HG03045 (cell line): ENCODE results near the gene SMIM35.
"Not testable (repeated sequence)": the region's sequence is repeated elsewhere in the genome, so short reads cannot be mapped to it uniquely, and the experiment has no call there.

Source experiments
- ATAC-seq: cut with Tn5 transposase; IDR thresholded peaks from one replicate; pipeline ENCODE4 v1.9.1; 2021; ENCODE audit warnings: mild to moderate bottlenecking, moderate library complexity; ENCODE audit not compliant: unreplicated experiment

Gene SMIM35

GRCh38 chr11:118082880-118083552, 3.7 kb downstream of the SMIM35 start:
- no peak for ATAC-seq

DNA sequence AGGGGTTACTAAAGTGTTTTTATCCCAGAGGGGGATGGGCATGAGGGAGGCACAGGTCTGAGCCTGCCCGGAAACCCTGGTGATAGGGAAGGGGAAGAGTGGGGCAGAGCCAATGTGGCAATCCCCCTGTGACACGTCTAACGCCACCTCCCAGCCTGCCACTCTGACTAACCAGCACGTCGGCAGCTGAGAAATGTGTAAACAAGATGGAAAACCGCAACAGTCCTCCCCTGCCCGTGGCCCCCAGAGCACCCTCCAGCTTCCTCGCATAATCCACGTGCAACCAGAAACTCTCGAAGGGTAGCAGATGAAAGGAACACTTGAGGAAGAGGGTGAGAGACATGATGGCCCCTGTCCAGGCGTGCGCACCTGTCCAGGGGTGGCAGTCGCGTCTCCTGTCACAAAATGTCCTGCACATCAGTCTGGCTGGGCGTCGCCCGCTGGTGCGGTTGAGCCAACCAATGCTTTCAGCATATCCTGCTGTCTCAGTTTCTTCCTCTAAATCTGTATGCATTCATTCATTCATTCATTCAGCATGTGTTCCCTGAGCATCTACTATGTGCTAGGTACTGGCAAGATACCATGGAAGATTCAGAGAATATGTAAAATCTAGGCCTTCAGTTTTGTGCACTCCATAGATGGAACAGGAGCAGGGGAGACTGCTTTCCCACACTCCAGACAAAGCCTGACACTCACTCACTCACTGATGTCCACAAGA, 5.4 kb downstream of the SMIM35 start:
- ATAC-seq = no peak

- ATAC-seq = no peak
Observed at GRCh38 chr11:118080296-118080695, 6.5 kb downstream of the SMIM35 start.

GRCh38 chr11:118079491-118079890, 7.3 kb downstream of the SMIM35 start:
- ATAC-seq = no peak

- ATAC-seq = no peak
Observed at GRCh38 chr11:118078911-118079411, 7.8 kb downstream of the SMIM35 start.

GRCh38 chr11:118076754-118077281, 9.9 kb downstream of the SMIM35 start, which contains the start of gene TMPRSS4:
Gene TMPRSS4, plus strand, starts transcription at chr11:118077078. Its CDS starts 225 bp downstream, at chr11:118077303.
- ATAC-seq = no peak

DNA sequence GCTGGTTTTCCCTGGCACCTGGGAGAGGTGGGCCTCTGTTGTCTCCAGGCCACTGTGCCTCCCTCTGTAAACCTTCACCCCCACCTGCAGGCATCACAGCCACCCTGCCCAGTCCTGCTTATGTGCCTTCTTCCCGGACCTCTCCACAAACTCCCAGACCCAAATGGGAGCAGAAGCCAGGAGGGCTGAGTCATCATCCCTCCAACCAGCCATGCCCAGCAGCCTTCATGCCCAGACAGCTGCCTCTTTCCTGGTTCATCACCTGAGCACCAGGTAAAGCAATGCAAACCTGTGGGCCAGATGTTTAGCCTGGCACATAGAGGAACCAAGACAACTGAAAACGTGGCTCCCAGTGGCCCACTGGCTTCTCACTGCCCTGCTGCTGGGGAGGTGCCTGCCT, 12.0 kb downstream of the SMIM35 start:
- ATAC-seq = no peak

GRCh38 chr11:118074091-118074685, 12.6 kb downstream of the SMIM35 start:
- no peak for ATAC-seq

DNA sequence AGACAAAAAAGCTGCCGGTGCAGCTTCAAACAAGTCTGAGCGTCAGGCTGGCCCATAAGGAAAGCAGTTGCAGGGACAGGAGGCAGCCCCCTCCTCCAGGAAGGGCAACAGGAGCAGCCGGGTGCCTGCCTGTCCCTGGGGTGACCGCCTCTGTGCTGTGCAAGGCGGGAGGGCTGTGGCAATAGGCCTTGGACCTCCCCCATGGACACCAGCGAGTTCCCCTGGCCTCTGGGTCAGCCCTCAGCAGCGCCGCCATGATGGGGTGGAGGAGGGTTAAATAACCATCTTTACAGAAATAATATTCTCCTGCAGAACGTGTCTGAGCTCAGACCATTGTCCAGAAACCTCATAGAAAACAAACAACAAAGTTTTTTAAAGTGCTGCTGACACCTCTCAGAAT, 13.2 kb downstream of the SMIM35 start:
- ATAC-seq = no peak

DNA sequence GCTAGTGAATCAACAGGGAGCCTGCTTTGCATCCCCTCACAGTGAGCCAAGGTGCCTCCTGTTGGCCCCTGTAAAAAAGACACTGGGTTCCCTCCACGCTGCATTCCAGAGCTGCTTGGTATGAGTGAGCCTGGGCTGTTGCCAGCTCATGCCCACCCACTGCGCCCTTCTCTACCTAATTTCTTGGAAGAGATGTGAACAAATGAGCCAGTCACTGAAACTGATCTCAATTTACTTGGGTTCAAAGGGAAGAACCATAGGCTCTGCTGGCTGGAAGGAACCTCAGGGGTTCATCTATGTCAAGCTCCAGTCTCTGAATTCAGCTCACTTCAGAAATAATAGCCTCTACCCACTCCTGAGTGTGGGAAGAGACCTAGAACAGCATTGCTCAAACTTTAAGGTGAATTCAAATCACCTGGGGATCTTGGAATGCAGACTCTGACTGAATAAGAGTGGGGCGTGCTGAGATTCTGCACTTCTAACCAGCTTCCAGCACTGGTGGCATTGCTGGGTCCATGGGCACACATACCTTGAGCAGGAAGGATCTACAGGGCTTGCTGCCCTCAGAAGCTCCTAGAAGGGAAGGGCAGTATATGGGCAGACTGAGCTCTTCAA, 15.2 kb downstream of the SMIM35 start:
- ATAC-seq = no peak

- no peak for ATAC-seq
Observed at GRCh38 chr11:118068945-118069612, 17.7 kb downstream of the SMIM35 start.

DNA sequence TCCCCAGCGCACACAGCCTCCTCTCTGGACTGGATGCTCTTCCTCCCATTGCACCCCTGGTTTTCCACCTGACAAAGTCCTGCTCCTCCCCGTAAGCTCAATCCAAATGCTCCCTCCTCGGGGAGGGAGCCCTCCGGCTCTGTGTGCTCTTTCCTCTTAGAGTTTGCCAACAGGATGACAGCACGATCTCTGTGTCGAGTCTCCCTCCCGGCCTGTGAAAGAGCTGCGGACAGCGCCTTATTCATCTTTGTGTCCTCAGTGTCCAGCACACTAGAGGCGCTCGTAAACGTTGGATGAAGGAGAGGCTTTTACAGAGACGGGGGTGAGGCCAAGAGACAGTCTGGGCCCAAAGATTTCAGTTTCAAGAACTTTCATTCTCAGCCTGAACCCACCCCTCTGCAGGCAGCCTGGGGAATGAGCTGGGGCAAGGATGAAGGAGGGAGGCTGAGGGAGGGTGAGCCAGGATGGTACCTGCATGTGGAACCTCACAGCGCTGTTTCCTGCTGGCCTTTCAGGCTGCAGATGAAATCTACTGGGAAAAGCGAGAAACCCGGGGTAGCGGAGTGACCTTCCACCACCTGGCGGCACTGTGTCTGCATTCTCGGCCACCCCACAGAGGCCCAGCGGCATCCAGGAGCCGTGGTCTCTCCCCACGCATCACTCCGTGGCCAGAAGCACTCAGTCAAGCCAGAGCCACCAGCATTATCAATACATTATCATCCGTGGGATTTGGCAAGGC, 18.4 kb downstream of the SMIM35 start:
- ATAC-seq = no peak

DNA sequence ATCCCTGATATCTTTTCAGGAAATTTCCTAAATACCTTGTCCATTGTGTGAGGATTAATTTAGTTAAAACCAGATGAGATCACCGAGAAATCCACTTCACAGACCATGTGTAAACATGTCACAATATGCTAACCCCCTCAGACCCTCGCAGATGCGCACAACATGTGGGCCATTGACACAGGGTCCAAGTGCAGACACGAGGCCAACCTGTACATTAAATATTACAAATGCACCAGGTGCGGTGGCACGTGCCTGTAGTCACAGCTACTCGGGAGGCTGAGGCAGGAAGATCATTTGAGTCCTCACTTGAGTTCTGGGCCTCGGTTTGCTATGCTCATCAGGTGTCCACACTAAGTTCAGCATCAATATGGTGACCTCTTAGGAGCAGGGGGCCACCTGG, 19.8 kb downstream of the SMIM35 start:
- ATAC-seq = no peak

- no peak for ATAC-seq
Observed at GRCh38 chr11:118065384-118065783, 21.4 kb downstream of the SMIM35 start.

DNA sequence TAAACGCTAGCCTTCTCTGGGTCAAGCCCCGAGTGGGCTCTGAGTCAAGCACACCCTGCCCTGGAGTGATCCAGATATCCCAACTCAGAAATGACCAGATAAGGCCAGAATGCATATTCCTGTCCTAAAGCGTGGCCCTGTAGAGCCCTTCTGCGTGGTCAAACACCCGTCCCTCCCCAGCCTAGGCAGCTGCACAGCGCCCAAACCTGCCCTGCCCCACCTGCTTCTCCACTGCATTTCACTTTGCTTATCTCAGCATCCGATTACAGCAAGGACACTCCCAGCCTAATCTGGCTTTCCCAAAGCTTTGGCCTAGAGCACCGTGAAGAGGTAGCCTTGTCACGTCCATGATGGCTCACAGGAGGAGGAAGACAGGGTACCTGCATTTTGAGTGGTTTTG, 21.8 kb downstream of the SMIM35 start:
- ATAC-seq = no peak

DNA sequence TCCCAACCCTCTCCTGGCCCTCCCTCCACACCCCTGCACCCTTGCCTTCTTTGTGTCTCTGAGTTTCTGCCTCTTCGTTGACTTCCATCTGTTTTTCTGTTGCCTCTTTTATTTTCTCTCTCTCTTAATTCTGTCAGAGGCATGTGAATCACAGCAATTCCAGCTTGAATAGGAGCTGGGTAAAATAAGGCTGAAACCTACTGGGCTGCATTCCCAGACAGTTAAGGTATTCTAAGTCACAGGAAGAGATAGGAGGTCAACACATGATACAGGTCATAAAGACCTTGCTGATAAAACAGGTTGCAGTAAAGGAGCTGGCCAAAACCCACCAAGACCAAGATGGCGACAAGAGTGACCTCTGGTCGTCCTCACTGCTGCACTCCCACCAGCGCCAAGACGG, 24.1 kb downstream of the SMIM35 start:
- not testable (repeated sequence) for ATAC-seq

GRCh38 chr11:118062181-118062580, 24.6 kb downstream of the SMIM35 start:
- ATAC-seq = not testable (repeated sequence)

DNA sequence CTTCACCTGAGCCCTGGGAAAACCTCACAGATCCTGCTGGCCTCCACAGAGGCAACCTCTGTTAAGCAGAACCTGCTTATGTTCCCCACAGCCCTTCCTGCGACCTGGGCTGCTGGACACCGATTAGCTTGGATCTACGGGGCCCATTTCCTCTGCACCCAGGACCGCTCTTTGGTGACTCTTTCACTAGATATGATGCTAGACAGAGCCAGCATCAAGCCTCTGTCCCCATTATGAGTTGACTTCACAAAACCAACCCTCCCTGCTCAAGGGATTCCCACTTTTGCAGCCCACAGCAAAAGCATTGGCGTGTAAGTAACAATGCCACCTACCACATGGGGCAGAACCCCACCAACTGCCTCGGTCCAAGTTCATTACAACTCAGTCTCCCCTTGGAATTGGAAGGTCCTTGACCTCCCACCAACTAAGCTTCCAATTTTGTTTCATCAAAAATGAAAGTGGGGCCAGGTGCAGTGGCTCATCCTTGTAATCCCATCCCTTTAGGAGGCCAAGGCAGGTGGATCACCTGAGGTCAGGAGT, 25.1 kb downstream of the SMIM35 start:
- no peak for ATAC-seq

DNA sequence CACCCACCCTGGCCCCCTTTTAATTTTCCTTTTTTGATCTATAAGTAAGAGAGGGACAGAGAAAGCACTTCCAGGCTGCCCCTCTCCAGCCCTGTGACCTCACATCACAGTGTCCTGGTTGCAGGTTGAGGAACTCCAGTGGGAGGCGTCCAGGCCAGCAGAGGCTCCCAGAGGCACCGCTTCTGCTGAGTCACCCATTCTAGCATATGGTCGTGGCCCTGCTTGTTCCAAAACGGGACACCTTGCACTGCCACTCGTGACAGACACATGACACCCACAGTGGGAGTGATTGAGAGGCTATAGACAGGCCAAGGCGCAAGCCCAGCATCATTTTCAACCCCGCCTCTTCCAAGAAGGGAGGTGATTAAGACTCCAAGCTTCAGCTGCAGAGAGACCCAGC, 25.9 kb downstream of the SMIM35 start:
- no peak for ATAC-seq
